T-helper 9 cell (primary cell): Measurements from ENCODE around the gene CBL.
A peak's percentile ranks its signal among the peaks of the same experiment; 100 is the strongest.

ENCODE experiments used
- DNase-seq: peaks from one replicate; pipeline ENCODE4 v3.0.0-alpha.2; 2020

Gene CBL

DNA sequence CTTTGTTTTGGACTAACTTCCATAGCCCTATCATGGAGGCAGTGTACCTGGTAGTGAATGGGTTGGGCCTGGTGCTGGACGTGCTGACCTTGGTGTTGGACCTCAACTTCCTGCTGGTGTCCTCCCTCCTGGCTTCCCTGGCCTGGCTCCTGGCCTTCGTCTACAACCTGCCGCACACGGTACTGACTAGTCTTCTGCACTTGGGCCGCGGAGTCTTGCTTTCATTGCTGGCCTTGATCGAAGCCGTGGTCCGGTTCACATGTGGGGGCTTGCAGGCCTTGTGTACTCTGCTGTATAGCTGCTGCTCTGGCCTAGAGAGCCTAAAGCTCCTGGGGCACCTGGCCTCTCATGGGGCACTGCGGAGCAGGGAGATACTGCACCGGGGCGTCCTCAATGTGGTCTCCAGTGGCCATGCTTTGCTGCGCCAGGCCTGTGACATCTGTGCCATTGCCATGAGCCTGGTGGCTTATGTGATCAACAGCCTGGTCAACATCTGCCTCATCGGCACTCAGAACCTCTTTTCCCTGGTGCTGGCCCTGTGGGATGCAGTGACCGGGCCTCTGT, 129.0 kb downstream of the CBL start:
- no peak for DNase-seq

DNA sequence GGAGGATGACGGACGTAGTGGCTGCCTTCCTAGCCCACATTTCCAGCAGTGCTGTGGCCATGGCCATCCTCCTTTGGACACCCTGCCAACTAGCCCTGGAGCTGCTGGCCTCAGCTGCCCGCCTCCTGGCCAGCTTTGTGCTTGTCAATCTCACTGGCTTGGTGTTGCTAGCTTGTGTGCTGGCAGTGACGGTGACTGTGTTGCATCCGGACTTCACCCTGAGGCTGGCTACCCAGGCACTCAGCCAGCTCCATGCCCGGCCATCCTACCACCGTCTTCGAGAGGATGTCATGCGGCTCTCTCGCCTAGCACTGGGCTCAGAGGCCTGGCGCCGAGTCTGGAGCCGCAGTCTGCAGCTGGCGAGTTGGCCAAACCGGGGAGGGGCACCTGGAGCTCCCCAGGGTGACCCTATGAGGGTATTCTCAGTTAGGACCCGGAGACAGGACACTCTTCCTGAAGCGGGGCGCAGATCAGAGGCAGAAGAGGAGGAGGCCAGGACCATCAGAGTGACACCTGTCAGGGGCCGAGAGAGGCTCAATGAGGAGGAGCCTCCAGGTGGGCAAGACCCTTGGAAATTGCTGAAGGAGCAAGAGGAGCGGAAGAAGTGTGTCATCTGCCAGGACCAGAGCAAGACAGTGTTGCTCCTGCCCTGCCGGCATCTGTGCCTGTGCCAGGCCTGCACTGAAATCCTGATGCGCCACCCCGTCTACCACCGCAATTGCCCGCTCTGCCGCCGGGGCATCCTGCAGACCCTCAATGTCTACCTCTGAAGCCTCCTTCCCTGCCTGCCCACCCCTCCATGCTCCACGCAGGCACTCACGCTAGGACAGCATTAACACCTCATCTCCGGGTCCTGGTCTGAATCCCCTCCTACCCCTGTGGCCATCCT, 129.8 kb downstream of the CBL start:
- no peak for DNase-seq

DNA sequence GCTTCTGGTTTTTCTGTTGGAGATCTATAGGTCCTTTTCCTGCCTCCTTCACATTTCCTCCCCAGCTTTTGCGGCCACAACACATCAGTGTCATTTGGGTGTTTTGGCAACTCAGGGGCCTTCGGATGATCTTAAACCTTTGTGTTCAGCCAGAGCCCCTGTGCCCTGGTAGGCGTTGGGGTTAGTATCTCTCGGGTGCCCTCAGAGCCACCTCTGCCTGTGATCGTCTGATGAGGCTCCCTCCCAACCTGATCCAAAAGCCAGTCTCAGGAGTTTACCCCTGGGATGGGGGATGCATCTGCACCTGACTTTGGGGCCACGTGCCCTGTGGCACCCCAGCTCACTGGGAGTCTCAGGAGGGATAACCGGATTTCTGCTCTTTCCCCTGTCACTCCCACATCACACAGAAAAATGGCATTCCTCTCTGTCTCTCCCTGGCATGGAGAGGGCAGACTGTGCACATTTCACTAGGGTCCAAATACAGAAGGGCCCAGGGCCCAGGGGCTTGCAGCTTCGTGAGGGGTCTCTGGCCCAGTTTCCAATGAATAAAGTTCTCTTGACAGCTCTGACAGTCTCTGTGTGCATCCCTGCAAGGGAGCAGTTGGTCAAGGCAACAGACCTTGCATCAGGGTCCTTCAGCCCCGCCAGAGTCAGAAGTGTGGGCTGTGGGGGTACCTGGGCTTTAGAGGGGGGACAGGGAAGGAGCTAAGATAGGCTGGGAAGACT, 130.8 kb downstream of the CBL start:
- DNase-seq, result no peak

DNA sequence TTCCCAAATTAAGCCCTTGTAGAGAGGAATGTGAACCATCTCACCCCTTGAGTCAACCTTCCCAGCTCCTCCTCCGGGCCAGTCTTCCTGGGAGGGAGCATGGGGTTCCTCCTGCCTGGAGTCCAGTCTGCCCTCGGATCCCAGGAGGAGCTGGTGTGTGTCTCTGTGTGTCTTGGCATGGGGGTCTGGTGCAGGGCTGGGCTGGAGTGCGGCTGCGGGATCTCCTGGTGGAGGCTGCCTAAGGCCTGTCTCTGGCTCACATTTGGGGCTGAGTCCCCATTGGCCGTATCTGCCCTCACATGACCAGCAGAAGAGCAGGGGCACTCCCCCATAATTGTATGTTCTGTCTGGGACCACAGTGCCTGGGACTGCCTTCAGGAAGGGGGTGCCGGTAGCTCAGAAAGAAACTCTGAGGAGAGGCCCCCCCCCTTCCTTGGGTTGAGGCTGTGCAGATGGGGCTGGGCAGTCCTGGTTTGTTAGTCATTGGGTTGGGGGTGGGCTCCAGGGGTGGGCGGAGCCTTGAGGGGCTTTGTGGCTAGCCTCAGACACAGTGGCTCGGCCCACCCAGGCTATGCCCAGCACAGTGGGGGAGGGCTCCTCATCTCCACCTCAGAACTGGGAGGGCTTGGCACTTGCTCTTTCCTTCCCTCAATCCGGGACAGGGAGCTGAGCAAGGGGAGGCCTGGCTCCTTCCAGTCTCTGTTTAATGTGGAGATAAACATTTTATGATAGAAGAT, 131.6 kb downstream of the CBL start:
- DNase-seq, result no peak

DNA sequence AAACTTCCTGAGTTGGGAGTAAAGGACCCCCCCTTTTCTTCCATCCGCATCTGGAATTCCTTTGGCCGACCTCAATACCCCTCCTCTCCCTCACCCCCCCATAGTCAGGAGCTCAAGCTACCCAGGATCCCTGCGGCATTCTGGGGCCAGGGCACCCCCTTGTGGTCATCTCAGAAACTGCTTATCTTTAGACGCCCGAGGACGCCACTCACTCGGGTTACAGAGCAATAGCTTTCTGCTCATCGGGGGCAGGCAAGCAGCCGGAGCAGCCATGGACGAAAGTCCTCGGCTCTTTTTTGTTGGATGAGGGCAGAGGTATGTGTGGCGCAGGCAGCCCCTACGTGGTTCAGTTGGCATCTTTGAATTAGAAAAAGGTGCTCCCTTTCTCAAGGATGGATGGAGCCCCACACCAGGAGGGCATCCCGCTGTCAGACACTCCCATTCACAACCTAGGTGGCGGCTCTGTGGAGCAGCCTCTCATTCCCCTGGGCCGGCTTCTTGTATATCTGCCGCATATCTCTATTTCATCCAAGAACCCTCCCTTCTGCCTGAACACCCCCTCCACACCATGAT, 132.3 kb downstream of the CBL start:
- DNase-seq, result peak; percentile 61

DNA sequence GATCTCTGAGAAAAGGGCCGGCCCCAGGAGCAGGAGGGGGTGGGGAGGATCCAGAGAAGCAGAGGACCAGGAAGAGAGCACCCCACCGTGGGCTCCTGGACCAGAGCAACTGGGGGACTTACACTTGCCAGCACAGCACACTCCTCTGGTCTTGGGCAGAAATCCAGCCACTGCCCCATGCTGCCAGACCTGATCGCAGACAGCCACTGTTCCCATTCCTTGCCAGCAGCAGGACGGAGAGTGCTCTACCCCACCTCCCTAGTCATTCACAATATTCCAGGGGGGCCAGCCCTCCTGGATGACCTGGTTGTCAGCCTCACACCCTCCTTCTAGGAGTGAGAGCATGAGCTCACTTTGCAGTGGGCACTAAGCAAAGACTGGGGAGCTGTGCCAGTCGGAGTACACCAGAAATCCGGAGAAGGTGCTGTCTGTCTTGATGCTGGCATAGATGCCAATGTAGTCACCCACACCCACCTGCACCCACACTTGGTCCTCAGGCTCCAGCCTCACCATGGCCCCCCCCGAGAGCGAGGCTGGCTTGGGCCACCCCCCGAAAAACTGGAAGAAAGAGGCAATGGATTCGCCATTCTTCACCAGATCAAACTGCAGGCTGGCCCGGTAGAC, 132.9 kb downstream of the CBL start:
- DNase-seq, result no peak

DNA sequence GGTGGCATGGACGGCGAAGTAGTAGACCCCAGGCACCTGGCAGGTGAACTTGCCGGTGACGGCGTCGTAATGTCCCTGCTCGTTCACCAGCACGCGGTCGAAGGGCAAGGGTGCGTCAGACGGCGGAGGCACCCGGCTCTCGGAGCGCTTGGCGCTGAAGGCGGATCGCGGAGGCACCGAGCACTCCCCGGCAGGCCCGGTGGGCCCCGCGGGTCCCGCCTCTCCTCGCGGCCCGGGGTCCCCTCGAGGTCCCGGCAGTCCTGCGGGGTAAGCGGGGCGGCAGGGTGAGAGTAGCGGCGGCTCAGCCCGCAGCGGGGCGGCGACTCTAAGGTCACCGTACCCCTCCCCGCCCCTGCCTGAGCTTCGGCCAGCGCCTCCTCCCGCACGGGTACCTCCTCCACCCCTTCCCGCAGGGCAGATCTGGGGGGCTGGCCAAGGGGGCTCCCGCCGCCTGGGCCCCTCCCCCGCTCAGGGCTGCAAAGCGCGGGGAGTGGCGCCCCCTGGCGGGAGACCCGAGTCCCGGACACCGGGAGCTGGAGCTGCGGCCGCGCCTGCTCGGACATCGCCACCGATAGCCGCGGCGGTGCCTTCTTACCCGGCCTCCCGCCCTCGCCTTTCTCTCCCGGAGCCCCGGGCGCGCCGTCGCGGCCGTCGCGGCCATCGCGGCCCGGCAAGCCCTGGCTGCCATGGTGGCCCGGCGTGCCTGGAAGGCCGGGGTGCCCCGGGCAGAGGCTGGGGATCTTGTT, 133.6 kb downstream of the CBL start:
- peak; percentile 44 for DNase-seq

DNA sequence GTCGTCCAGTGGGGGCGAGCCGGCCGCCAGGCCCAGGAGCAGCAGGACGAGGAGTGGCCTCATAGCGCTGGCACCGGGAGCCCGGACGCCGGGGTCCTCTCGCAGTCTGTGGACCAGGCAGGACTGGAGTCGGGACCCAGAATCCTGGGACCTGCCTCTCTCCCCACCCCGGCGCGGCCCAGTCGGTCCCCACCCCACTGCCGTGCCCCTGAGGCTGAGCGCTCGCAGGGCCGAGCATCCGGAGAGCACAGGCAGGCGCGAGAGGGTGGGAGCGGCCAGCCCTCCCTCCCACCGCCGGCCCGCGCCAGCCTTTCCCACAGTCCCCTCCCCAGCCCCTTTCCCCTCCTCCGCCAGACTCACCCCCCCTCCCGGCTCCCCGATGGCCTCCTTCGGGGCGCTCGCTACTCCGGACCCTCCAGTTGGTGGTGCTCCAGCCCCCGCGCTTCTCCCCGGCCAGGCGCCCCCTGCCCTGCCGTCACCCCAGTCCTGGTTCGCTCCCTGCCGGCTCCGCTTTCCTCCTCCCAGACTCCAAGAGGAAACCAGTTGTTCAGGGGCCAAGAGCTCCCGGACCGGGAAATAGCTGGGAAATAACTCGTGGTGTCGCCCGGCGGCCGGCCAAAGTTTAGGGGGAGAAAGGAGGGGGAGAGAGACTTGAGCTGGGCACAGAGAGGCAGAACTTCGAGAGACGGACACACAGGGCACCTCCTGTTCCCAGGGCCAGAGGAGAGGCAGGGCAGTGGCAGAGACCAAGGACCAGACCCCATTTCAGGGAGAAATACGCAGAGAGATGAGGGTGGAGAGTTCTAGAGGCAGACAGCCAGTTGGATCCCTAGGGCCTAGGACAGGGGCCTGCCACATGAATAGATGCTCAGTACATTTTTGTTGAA, 134.4 kb downstream of the CBL start, which contains the start of gene C1QTNF5:
Gene C1QTNF5, minus strand, starts transcription at position 549 of the 887 bp plus-strand sequence. Its CDS starts 486 bp downstream, at position 63.
- no peak for DNase-seq

DNA sequence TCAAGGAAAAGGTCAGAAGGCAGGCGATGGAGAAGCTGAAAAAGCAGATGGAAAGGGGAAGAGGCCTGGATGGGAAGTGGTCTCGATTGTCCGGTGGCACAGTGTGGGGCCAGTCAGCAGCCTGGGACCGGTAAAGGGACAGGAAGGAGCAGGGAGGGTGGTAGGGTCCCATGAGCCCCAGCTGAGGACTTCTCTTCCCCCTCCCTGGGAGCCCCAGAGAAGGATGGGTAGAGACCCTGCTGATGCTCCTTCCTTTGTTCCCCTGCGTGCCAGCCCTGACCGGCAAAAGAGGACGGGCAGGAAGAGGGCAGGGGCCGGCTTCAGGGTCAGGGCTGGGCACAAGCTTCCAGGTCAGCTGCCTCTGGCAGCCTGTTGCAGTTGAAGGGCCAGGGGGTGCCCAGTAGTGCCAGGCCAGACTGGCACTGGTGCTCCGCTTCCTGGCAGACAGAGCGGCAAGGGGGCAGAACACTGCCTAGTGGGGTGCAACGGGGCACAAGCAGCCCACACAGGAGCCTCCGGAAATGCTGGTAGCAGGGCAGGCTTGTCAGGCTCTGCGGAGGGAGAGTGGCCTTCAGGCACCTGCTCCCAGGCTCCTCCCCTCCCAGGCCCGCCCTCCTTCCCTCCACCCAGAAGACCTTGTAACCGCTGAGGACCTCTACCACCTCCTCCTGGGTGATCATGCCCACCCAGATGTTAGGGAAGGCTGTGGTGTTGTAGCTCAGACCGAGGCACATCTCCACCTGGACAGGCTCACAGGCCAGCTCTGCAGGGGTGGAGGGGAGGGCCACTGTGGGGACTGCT, 135.3 kb downstream of the CBL start:
- no peak for DNase-seq

DNA sequence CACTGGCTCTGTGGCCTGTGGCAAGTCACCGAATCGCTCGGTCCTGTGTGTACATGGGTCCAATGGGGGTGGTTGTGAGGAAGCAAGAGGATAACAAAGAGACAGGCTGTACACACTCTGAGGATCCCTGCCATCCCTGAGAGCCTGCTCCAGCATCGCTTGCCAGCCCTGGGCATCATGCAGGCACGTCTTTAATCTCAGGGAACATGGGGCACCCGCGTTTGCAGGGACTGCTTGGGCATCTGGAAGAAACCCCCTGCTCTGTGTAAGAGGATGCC, 135.8 kb downstream of the CBL start:
- DNase-seq, result no peak

DNA sequence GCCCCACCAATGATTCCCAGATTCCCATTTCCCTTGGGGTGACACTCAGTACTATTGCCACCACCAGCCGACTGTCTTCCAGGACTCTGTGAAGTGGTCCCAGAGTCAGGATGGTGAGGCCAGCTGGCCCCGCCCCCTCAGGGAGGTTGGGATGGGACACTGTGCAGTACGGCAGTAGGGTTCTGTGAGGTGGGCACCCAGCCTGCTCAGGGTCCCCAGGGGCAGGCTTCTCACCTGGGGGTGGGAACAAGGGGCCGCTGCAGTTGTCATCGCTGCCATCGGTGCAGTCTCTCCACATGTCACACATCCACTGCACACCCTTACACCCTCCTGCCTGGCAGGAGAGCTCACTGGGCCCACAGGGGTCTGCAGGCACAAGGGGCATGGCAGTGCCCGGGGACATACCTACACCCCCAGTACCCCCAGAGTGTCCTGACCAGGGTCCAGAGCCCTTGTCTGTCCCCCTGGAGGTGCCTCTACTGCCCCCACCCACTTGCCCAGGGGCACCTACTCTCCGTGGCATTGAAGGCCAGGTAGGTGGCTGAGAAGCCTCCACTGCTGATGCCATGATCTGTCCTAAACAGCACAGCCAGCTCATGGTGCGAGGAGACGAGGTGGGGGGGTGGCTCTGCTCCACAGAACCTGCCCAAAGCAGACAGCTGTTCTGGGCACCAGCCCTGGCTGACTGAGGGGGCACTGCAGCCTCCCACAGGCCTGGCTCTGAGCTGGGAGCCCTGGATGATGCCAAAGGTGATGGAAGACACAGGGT, 136.4 kb downstream of the CBL start:
- no peak for DNase-seq

DNA sequence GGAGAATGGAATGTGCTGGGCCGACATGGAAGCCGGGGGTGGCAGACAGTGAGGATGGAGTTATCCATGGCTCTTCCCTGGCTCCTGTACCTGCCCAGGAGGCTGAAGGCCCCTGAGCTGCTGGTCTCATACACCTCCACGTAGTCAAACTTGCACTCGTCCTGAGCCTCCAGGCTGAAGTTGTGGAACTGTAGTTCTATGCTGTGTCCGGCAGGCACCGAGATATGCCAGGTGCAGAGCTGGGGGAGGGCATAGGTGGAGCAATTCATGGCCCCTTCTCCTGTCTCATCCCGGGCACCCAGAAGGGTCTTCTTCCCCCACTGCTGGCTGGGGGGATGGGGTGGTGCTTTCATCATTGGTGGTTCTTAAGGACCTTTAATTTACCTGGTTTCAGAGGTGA, 137.6 kb downstream of the CBL start:
- DNase-seq, result no peak

DNA sequence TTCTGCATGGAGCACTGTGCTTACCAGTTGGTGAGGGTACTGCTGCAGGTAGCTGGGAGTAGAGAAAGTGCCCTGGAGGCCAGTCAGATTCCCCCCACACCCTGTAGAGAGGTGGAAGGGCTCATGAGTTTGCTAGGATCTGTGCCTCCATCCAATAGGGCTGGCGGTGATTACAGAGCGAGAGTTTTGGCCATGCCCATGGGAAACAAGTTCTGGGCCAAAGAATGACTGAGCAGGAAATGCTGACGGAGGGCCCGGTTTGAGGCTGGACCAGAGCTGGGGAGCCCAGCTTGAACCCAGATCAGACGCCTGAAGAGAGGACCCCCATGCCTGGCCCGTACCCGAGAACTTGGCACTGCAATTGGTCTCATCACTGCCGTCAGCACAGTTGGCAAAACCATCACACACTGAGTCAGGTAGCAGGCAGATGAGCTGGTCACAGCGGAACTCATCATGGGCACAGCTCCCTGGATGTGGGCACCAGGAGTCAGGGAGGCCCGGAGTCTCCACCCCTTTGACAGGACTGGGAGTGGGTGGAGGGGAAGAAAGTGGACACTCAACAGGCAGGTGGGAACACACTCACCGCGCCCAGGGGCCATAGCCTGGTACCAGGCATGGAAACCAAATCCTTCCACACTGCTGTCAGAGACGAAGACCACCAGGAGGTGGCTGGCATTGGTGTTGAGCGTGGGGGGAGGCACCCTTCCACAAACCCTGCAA, 138.3 kb downstream of the CBL start:
- DNase-seq, result no peak

DNA sequence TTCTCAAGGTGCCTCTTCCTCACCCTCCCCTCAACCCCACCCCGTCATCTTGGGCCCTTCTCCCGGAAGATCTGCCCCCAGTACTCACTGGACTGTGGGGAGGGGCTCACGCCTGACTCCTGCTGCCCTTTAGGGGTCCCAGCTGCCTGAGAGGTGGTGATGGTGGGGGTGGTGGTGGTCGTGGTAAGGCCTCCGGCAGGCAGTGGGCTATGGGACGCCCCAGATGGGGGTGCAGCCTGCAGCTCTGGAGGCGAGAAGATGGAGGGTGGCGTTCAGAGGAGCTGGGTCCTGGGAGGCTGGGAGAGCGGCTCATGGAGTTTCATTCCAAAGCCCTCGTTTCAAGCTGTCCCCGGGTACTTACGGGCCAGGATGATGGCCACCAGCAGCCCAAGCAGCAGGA, 139.5 kb downstream of the CBL start:
- DNase-seq, result no peak

DNA sequence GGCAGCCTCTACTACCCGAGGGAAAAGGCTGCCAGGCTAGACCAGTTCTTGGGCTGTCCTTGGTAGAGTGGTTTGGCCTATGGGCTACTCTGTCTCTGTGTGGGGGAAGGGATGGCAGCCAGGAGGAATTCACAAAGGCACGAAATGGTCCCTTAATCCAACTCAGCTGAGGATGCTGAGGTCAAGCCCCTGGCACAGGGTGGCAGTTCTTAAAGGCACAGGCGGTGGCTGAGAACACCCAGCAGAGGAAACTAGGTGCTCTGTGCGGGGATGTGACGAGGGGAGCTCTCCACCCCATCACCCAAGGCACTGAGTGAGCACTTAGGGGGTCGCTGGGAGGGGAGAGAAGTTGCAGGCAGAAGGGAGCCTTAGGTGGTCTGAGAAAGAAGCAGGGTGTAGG, 140.5 kb downstream of the CBL start, which contains the start of gene MFRP:
Gene MFRP, minus strand, starts transcription at position 101 of the 400 bp plus-strand sequence. CDS start 192 bp downstream, outside the sequence.
- DNase-seq, result no peak

DNA sequence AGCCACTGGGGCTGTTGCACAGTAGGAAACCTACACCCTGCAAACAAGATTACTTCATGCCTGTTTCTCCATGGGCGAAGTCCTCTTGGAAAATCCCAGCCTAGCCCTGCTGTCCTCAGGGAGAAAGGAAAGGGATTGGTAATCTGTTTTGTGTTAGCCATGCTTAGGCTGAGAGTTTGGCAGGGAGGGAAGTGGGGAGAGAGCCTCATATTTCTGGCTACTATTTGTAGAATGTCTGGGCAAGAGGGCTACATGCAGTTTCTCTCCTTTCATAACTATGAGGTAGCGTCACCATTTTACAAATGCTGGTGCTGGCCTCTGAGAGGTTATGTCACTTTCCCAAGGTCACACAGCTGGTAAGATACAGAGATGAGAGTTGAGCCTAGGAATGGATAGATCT, 141.1 kb downstream of the CBL start:
- DNase-seq, result no peak

DNA sequence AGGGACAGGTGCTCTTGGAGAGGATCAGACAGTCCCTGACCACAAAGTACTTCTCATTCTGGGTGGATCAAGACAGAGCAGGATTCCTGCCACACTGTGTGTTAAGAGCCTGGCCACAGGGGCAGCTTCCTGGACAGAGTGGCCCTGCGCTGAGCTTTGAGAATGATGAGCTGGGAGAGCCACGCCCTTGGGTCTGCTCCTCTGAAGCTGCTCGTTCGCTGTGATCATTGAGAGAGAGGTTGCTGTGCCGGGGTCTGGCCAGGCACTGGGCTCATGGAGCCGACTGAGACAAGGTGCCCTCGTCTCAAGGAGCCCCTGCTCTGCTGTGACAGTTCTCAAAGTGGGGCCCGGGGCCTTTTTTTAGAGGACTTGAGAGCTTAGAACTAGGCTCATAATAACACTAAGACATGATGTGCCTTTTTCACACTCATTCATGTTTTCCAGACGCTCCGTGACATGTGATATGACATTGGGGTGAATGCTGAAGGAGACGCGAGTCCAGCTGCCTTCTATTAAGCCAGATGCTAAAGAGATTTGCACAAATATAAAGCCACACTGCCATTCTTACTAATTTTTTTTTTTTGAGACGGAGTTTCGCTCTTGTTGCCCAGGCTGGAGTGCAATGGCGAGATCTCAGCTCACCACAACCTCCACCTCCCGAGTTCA, 141.9 kb downstream of the CBL start:
- no peak for DNase-seq

DNA sequence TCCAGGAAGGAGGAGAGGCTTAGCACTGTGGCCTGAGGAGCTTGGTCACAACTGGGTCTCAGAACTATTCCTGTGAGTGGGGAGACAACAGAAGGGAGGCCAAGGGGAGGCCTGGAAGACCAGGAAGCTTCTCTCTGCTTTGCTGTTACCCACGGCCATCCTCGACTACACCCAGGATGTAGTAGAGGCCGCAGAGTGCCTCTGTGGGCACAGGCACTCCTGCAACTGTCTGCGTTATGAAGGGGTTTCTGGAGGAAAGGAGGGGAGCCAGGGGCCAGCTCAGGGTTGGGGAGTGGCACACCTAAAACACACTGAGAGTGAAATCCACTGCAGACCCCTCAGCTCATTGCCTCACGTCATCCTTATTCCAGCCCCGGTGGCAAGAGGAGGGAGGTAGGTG, 144.2 kb downstream of the CBL start:
- DNase-seq, result no peak
